Esophagus squamous epithelium (tissue), 4 donors: ENCODE measurements around the gene CCDC88C.

Experiments used
- CTCF ChIP-seq, 6 experiments: fragments of 450-650 bp in 4 of 6; fragments of 200-600 bp in 2 of 6; sonication (generic) in 2 of 6; IDR thresholded peaks; one replicate each; pipeline ENCODE4 v1.5.1; 2016 to 2019; ENCODE audit warnings: antibody characterized with exemption in 6 of 6, mild to moderate bottlenecking in 4 of 6, moderate library complexity in 4 of 6
- POLR2A ChIP-seq, 4 donors: fragments of 450-650 bp; IDR thresholded peaks; one replicate each; pipeline ENCODE4 v1.6.1; 2017; ENCODE audit warnings: antibody characterized with exemption in 4 of 4, mild to moderate bottlenecking in 4 of 4, moderate library complexity in 3 of 4

DNA sequence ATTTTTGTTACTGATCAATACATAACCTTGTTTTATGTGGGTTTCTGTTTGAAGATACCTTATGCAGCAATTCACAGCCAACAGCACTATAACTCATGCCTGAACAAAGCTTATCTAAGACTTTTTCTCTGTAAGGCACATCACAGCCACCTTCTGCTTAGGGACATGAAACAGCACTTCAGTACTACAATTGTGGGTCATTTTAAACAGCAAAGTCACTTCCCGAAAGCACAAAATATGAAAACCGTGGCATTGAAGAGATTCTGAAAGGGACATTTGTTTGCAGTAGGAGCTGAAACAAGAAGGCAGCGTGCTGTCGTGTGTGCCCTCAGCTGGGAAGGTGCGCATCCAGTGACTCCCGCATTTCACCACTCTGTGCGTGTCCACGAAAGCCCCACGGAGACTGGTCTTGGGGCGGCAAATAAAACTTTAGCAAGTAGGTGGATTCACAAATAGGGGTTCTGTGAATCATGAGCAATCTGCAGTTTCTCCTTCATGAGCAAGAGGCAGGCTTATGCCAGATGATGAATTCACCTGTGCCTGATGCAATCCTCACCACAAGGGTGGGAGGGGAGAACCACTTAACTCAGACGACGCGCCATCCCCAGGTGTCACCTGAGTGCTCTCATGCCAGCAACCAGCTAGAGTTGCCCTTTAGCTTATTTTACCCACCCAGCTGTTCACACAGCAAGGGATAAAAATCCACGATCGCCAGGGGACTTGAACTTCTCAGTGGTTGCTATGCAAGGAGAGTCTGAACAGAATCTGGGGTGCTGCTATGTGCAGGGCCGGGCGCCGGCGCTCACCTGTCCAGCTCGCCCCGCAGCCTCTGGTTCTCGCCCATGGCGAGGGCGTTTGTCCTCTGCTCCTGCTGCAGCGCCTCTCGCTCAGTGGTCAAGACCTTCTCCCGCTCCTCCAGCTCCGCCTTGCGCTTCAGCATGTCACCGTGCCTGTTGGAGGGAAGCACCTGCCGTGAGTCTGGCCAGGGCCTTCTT lies 118.2 kb downstream of the CCDC88C start:
- TF ChIP-seq CTCF (IDR thresholded peaks at IDR 0.05) (no peak), POLR2A (IDR thresholded peaks at IDR 0.05) (no peak)
